Retina (tissue), 1 donor: ENCODE results near the gene CCDC74A.
"Not testable (repeated sequence)": the region's sequence is repeated elsewhere in the genome, so short reads cannot be mapped to it uniquely, and the experiment has no call there.

Source experiments
- DNase-seq: peaks from one replicate; pipeline ENCODE4 v3.0.0-alpha.2; 2016

The CCDC74A gene

DNA sequence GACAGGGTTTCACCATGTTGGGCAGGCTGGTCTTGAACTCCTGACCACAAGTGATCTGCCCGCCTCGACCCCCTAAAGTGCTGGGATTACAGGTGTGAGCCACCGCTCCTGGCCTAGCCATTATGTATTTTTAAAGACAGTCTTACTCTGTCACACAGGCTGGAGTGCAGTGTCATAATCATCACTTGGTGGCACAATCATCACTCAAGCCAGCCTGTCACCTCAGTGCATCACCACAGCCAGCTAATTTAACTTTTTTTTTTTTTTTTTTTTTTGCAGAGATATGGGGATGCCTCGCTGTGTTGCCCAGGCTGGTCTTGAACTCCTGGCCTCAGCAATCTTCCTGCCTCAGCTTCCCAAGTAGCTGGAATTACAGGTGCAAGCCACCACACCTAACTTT, 24.1 kb upstream of the CCDC74A start:
- not testable (repeated sequence) for DNase-seq

DNA sequence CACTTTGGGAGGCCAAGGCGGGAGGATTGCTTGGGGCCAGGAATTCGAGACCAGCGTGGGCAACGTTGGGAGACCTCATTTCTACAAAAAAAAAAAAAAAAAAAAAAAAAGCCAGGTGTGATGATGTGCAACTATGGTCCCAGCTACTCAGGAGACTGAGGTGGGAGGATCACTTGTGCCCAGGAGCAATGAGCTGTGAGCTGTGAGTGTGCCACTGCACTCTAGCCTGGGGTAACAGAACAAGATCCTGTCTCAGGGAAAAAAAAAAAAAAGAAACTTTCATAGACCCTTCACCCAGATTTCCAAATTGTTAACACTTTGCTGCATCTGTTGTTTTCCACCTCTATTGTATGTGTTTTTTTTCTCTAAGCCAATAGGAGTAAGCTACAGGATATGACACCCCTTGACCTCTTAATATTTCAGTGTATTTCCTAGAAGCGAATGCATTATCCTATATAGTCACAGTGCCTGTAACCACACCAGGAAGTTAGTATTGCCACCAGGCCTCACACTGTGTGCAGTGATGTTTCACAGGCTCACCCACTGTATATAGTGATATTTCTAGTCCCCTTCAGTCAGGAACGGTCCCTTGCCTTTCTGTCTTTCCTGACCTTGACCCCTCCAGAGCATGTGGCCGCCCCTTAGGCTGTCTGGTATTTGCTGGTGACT, 23.5 kb upstream of the CCDC74A start:
- not testable (repeated sequence) for DNase-seq

DNA sequence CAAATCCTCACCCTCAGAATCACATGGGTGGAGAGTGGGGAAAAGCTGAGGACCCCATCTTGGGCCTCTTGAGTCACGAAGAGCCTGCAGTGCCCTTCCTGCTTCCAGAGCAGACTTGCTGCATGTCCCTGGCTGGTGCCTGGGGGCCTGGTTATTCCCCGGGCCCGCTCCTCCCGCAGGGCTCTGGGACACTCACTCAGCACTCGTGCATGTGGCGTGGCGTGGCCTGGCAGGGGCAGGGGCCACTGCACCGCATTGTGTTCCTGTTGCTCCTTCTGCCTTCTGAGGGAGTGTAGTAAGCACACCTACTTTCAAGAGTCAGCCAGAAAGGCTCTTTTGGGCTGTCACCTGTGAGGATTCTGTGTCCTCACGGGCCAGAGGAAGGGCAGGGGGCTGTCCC, 18.1 kb upstream of the CCDC74A start:
- no peak for DNase-seq

DNA sequence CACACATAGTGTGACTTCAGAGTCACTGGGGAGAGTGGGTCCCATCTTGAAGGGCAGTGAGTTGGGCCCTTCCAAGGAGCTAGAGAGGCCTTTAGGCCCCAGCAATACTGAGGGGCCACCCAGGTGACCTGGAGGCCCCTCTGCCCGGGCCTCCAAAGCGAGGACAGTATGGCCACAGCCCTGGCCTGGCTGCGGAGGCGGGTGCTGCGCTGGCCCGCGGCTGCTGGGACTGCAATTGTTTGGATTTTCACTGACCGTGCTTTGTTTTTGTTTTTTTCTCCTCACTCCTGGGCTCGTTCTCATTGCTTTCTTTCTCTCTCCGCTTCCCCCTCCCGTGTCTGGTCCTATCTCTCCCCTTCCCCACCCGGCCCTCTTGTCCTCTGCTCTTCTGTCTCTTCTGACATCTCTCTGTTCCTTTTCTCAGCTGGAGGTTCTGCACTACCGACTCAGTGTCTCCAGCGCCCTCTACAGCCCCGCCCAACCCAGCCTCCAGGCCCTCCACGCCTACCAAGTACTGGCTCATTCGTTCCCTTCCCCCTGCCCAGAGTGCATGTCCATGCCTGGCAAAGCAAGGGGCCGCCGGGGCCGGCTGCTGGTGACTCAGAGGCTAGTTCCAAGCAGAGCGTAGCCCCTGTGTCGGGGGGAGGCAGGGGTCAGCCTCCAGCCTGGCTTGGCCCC, 16.3 kb upstream of the CCDC74A start:
- DNase-seq: not testable (repeated sequence)

DNA sequence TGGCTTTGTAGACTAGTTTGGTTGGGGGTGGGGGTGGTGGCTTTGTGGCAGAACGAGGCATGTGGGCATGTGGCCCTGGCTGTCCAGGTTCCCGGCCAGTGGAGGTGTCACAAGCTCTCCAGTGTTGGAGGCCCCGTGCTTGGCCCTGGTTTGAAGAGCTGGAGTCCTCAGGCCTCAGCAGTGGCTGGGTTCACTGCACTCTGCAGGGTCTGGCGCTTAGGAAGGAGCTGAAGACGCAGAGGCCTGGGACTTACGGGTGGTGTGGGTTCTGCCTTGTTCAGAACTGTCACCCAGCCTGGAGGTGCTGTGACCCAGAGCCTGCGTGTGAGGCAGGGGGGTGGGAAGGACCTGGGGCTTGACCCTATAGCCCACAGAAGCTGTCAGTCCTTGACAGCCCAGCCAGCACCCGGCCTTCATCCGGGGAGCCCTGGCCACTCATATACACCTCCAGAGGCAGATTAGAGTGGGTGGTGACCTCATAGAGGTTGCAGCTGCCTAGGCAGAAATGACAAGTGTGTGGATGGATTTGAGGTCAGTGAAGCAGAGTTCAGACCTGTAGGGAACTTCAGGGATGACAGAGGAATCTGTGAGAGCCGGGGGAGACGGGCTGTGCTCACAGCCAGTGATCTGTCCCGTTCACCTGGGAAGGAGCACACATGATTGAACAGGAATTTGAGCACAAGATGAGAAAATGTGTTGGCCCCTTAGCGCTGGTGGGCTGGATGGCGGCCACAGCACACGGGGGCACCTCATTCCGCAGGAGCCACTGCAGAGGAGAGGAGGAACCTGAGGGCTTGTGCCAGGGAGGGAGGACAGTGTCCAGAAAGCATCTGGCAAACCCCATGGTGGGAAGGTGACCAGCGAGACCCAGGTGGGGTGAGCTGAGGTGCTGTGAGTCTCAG, 15.5 kb upstream of the CCDC74A start:
- DNase-seq: not testable (repeated sequence)

DNA sequence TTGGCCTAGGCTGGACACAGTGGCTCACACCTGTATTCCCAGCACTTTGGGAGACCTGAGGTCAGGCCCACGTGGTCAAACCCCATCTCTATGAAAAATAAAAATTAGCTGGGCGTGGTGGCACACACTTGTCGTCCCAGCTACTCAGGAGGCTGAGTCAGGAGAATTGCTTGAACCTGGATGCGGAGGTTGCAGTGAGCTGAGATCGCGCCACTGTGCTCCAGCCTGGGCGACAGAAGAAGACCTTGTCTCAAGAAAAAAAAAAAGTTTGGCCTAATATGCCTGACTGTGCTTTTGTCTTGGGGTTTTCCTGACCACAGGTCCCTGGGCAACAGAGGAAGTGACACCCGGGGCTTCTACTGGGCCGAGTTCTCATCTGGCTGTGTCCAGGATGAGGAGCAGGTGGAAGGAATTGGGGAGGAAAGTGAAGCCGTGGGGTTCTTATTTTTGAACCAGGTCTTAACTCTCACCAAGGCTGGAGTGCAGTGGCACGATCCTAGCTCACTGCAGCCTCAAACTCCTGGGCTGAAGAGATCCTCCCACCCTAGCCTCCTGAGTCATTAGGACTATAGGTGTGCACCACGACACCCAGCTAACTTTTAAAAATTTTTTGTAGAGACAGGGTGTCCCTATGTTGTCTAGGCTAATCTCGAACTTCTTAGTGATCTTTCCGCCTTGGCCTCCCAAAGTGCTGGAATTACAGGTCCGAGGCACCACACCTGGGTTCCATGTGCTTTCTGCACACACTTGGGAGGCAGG, 13.1 kb upstream of the CCDC74A start:
- DNase-seq: not testable (repeated sequence)

DNA sequence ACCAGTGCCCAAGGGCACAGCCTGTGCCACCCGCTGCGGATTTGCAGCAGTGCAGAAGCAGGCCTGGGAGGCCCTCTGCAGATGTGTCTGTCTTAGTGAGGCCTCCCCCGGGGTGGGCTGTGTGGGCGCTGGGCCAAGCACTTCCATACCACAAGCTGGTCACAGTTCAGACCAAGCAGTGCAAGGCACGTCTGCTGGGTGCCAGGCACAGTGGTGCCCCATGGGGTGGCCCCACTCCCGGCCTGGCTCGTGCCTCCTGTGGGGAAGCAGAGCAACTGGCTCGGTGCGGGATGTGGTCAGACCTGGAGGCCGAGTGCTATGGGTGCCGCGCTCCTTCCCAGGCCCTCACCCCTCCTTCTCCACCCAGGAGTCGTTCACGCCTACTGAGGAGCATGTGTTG, 12.5 kb upstream of the CCDC74A start:
- not testable (repeated sequence) for DNase-seq

DNA sequence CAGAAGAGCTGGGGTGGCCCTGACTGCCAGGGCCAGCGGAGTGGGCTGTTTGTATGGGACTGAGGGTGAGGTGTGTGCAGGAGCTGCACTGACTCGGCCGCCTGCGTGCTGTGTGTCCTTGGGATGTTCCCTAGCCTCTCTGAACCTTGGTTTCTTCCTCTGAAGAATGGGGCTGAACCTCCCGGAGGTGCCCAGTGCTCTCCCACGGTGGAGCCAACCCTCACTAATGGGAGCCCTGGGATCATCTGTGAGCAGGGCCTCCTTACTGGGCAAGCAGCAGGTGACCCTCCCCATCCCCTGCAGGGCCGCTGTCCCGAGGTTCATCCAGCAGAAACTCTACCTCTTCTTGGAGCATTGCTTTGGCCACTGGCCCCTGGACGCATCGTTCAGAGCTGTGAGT, 11.7 kb upstream of the CCDC74A start:
- no peak for DNase-seq

DNA sequence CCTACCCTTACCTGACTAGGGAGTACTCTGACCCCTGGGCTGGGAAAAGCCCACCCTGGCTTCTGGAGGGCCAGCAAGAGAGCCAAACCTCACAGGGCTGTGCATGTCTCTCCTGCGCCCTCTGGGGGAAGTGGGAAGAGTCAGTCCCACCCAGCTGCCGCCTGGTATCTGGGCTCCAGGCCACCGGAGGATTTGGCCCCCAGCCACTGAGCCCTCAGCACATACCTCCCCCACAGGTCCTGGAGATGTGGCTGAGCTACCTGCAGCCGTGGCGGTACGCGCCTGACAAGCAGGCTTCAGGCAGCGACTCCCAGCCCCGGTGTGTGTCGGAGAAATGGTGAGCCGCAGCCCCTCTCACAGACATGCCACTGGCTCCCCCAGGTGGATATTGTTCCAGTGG, 11.1 kb upstream of the CCDC74A start:
- not testable (repeated sequence) for DNase-seq

DNA sequence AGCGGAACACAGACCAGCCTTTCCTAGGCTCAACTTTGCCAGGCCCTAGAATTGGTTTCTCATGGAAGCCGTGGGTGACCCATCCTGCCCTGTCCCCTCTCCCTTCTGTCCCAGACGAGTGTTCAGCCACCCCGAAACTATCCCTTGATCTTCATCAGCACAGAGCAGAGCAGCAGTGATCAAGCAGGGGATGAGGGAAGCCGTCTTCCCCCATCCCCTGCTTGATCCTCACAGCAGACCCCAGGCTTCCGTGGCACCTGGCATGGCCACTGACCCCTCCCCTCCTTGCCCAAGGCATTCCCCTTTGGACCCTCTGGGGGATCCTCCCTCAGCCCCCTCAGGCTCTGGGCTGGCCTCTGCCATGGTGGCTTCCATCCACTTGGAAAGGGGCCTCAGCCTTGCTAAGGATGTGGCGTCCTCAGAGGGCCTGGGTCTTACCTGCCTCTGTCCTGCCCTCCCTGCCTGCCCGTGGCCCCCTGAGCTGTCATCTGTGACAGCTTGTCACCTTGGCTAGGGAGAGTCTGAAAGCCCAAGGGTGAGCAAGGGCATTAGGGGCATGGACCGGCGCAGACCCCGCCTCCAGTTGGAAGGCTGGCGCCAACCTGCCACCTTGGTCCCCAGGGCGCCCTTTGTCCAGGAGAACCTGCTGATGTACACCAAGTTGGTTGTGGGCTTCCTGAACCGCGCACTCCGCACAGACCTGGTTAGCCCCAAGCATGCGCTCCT, 10.4 kb upstream of the CCDC74A start:
- DNase-seq: no peak

DNA sequence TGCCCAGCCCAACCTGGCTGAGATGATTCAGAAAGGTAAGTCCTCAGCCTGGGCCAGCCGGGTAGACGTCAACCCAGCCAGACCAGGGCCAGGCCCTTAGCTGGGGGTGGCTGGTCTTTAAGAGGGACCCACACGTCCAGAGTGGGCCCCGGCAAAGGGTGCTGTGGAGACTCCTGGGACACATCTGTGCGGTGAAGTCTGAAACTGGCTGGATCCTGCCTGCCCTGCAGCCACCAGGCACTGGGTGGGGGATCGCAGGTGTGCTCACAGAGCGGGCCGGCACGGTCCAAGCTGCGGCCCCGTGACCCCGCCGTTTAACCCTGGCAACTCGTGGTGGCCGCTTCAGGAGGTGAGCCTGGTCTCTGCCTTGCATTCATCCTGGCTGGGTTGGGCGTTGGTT, 9.8 kb upstream of the CCDC74A start:
- not testable (repeated sequence) for DNase-seq

DNA sequence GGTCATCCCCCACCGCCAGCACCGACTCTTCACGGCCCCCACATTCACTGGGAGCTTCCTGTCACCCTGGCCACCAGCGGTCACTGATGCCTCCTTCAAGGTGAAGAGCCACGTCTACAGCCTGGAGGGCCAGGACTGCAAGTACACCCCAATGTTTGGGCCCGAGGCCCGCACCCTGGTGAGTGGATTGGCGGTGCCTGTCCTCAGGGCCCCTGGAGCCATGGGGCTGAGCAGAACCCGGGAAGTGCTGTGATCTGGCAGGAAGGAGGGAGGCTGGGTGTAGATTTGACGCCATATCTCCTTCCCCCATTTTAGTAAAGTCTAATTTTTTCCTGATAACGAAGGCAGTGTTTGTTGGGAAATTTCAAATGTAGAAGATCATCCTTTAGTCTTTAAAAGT, 9.2 kb upstream of the CCDC74A start:
- DNase-seq: not testable (repeated sequence)

DNA sequence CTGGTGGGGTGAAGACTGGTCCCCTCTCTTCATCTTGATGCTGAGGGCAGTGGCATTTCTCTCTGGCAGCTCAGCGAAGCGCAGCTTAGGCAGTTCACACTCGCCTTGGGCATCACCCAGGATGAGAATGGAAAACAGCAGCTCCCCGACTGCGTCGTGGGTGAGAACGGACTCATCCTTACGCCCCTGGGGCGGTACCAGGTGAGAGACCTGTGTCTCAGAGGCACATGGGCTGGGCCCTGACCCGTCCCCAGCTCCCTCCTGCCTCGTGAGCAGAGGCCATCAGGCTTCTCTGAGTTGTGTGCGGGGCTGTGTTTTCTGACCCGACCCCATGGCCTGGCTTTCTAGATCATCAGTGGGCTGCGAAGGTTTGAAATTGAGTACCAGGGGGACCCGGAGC, 8.2 kb upstream of the CCDC74A start:
- no peak for DNase-seq

DNA sequence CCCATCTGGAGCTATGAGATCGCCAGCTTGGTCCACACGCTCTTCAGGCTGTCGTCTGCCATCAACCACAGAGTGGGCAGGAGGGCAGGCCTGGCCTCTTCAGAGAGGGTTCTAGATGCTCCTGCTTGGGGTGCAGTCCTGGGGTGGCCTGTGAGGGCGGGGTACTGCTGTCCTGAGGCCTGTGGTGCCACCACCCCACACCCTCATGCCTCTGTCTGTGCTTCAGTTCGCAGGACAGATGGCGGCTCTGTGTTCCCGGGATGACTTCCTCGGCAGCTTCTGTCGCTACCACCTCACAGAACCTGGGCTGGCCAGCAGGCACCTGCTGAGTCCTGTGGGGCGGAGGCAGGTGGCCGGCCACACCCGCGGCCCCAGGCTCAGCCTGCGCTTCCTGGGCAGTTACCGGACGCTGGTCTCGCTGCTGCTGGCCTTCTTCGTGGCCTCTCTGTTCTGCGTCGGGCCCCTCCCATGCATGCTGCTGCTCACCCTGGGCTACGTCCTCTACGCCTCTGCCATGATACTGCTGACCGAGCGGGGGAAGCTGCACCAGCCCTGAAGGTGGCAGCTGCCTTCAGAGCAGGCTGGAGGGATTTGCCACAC, 7.7 kb upstream of the CCDC74A start:
- not testable (repeated sequence) for DNase-seq

DNA sequence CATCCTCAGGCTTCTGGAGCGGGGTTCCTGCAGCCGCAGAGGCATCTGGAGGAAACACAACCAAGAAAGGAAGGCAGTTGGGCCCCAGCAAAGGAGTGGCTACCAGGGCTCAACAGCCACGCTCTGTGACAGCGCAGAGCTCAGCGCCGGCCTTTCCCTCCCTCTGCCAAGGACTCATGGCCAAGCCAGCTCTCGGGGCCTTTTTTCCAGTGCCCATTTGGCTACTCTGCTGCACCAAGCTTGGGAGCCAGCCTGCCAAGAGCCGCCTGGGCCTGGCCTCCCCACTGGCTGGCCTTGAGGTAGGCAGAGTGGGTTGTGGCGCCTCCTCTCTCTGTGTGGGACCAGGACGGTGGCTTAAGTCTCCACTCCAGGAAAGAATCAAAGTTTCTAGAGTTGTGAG, 7.2 kb upstream of the CCDC74A start:
- no peak for DNase-seq

DNA sequence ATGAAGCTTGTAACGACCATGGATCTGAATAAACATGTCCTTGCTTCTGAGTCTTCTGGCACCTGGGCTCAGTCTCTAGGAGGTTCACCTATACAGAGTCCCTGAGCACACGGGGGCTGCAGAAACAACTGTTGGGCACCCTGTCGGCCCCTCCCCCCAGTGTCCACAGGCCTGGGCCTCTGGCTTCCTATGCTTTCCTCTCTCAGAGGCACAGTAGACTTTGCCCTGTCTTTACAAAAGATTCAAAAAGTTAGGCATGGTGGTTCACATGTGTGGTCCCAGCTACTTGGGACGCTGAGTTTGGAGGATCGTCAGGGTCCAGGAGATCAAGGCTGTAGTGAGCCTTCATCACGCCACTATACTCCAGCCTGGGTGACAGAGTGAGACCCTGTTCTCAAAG, 6.2 kb upstream of the CCDC74A start:
- DNase-seq: not testable (repeated sequence)

DNA sequence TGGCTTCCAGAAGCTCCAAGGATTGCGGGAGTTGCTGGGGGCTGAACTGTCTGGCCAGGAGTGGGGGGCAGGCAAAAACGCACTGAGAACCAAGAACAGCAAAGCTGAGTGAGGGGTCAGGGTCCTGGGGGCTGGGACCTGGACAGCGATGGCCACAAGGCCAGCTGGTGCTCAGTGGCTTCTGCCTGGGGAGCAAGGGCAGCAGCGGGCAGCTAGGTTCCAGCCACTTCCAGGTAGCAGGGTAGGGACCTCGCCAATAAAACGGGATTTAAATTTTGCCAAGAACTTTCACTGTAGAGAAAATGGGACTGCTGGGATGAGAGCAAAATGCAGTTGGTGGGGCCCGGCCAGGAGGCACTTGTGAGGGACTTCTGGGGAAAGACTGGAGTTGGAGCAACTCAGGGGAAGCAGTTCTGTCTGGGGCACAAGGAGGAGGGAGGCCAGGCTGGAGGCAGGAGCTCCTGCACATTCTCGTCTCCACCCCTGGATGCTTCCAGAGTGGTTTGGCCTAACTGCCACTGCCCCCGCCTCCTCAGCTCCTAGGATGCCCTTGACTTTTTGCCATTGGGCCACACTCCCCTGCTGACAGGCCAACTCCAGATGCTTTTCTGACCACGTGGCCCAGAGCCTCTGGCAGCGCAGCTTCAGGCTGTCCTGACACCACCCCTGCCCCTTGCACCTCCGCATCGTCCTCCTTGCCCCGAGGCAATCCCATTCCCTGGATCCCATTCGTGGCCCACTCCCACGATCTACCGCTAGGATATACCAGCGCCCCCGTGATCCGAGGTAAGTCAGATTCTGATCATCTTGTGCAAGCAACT, 5.5 kb upstream of the CCDC74A start:
- DNase-seq: no peak

DNA sequence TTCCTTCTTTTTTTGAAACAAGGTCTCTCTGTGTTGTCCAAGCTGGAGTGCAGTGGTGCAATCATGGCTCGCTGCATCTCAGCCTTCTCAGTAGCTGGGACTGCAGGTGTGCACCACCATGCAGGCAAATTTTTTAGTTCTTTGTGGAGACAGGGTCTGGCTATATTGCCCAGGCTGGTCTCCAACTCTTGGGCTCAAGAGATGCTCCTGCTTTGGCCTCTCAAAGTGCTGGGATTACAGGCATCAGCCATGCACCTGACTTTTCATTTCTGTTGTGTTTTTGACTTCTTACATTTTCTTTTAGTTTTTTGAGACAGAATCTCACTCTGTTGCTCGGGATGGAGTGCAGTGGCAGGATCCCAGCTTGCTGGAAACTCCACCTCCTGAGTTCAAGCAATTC, 2.4 kb upstream of the CCDC74A start:
- DNase-seq: not testable (repeated sequence)

DNA sequence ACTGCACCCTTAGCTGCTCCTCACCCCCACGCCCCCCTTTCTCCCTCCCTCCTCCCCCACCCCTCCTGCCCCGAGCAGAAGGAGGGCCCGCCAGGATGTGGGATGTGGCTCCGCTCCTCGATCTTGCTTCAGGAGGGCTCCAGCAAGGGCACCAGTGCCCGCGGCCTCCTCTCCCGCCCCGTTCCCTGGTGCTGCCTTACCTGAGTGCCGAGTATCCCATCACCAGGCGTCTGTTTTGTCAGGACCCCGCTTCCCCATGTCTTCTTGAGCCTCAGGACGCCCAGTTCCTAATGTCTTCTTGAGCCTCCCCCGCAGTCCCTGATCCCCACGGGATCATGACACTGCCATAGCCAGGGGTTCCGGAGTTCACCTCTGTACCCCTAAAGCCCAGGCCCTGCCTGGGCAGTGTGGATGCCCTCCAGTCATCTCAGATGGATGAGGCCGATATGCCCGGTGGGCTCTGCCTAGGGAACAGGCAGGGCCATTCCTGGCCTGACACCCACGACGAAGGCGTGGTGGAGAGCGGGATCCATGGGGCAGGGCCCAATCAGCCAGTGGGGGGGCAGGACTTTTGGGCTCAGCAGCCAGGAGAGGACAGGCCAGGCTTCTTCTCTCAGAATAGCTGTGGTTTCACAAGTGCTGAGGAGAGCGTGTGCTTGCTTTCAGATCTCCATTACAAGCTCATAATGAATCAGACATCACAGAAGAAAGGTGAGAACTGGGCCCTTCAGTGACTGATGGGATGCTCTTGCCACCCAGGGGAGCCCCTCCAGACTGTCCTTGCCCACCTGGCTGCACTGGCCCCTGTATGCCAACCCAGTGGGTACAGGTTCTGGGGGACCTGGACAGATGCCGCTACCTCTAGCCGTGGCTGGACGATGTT, 1.5 kb downstream of the CCDC74A start:
- peak; percentile 19 for DNase-seq
